ENCODE data around the gene ALPL. TPM values are rescaled to one million over a fixed set of nuclear protein-coding genes. Genes with fewer than 3 reads are reported as not detected.

ALPL gene
- polyA plus RNA-seq, 3 donors, result not detected

- Histone ChIP-seq H3K9ac (ENCODE audit: insufficient read depth, low read length, poor library complexity, severe bottlenecking) (no peak overlapping the region), H3K79me2 (ENCODE audit: insufficient read depth, low read length) (no peaks in the 10 kb centered on the region), H3K27ac (ENCODE audit: low read depth in 1 of 2, low read length in 2 of 2) (no peak overlapping the region), H4K20me1 (ENCODE audit: insufficient read depth, low read length) (no peaks in the 10 kb centered on the region), H3K4me2 (replicated peaks; ENCODE audit: extremely low read depth, low read length, poor library complexity, severe bottlenecking) (no peak overlapping the region), H3K36me3 (replicated peaks in 1 of 2; ENCODE audit: control insufficient read depth in 1 of 2, insufficient read depth in 2 of 2, low read length in 2 of 2) (no peaks in the 10 kb centered on the region), H3K4me1 (ENCODE audit: control insufficient read depth in 1 of 2, insufficient read depth in 2 of 2, low read length in 2 of 2) (no peaks in the 10 kb centered on the region), H3K9me3 (replicated peaks in 1 of 2; ENCODE audit: control insufficient read depth in 1 of 2, insufficient read depth in 1 of 2, low read length in 2 of 2) (no peaks in the 10 kb centered on the region), H2AFZ (ENCODE audit: insufficient read depth, low read depth, low read length, poor library complexity, severe bottlenecking) (no peak overlapping the region), H3K4me3 (replicated peaks in 1 of 3; ENCODE audit: low read depth in 2 of 3, low read length in 3 of 3) (no peak overlapping the region), H3K27me3 (ENCODE audit: control insufficient read depth in 2 of 2, insufficient read depth in 2 of 2, low read length in 2 of 2) (no peaks in the 10 kb centered on the region)
- peaks cover 0 to 4% (median 2%) of the 10 kb centered on the region in 7 donors for H3K9me3 Mint-ChIP-seq
- no peak overlapping the region for H3K4me3 Mint-ChIP-seq
- H3K27me3 Mint-ChIP-seq (ENCODE audit: low read depth in 3 of 3), result peaks cover 12 to 19% (median 12%) of the 10 kb centered on the region in 3 donors
- H3K27ac Mint-ChIP-seq, result peak overlapping the region in 1 of 7 donors; percentile 62
- no peaks in the 10 kb centered on the region for H3K36me3 Mint-ChIP-seq
- H3K4me1 Mint-ChIP-seq, result no peaks in the 10 kb centered on the region
- no peak for DNase-seq
- WGBS (ENCODE audit: insufficient coverage), result 91% methylated on average over 15 of the region's 15 CpGs
- intact Hi-C loops (cut with micrococcal nuclease), result no loop called here
- TF ChIP-seq, protein P1, sequence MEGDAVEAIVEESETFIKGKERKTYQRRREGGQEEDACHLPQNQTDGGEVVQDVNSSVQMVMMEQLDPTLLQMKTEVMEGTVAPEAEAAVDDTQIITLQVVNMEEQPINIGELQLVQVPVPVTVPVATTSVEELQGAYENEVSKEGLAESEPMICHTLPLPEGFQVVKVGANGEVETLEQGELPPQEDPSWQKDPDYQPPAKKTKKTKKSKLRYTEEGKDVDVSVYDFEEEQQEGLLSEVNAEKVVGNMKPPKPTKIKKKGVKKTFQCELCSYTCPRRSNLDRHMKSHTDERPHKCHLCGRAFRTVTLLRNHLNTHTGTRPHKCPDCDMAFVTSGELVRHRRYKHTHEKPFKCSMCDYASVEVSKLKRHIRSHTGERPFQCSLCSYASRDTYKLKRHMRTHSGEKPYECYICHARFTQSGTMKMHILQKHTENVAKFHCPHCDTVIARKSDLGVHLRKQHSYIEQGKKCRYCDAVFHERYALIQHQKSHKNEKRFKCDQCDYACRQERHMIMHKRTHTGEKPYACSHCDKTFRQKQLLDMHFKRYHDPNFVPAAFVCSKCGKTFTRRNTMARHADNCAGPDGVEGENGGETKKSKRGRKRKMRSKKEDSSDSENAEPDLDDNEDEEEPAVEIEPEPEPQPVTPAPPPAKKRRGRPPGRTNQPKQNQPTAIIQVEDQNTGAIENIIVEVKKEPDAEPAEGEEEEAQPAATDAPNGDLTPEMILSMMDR (IDR thresholded peaks at IDR 0.05), result no peak
Observed at GRCh38 chr1:21568006-21568746, 59.0 kb downstream of the ALPL start.

DNA sequence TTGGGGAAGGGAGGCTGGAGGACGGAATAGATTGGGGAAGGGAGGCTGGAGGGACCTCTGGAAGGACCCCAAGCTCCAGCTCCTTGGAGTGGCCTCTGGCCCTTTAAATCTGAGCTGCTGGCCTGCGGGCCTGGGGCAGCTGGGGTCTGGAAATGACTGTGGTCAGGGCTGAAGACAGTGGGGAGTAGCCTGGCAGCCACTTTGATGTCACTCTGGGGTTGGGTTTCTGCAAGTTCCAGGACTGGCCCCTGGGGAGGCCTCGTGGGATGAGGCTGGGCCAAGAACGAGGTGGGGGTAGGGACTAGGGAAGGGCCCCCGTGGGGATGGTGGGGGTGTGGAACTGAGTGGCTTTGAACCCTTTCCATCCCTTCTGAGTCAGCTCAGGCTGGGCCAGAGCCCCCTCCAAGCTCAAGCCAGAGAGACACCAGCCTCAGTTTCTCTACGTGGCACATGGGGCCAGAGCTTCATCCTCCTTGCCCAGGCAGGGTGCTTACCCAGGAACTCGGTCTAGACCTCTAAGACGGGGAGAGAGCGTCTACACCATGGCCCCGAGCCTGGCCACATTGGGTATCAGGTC is 59.7 kb downstream of the ALPL start:
- Histone ChIP-seq H3K27ac (ENCODE audit: low read depth in 1 of 2, low read length in 2 of 2) (no peak overlapping the region), H3K79me2 (ENCODE audit: insufficient read depth, low read length) (no peaks in the 10 kb centered on the region), H3K9me3 (replicated peaks in 1 of 2; ENCODE audit: control insufficient read depth in 1 of 2, insufficient read depth in 1 of 2, low read length in 2 of 2) (no peaks in the 10 kb centered on the region), H3K9ac (ENCODE audit: insufficient read depth, low read length, poor library complexity, severe bottlenecking) (no peak overlapping the region), H3K4me1 (ENCODE audit: control insufficient read depth in 1 of 2, insufficient read depth in 2 of 2, low read length in 2 of 2) (no peaks in the 10 kb centered on the region), H3K27me3 (ENCODE audit: control insufficient read depth in 2 of 2, insufficient read depth in 2 of 2, low read length in 2 of 2) (peaks cover 0 to 4% of the 10 kb centered on the region in 2 donors), H3K4me3 (replicated peaks in 1 of 3; ENCODE audit: low read depth in 2 of 3, low read length in 3 of 3) (no peak overlapping the region), H4K20me1 (ENCODE audit: insufficient read depth, low read length) (no peaks in the 10 kb centered on the region), H3K36me3 (replicated peaks in 1 of 2; ENCODE audit: control insufficient read depth in 1 of 2, insufficient read depth in 2 of 2, low read length in 2 of 2) (no peaks in the 10 kb centered on the region), H3K4me2 (replicated peaks; ENCODE audit: extremely low read depth, low read length, poor library complexity, severe bottlenecking) (no peak overlapping the region), H2AFZ (ENCODE audit: insufficient read depth, low read depth, low read length, poor library complexity, severe bottlenecking) (no peak overlapping the region)
- no peak for DNase-seq
- H3K9me3 Mint-ChIP-seq, result peaks cover 0 to 4% (median 2%) of the 10 kb centered on the region in 7 donors
- no peak overlapping the region for H3K27ac Mint-ChIP-seq
- H3K4me1 Mint-ChIP-seq, result no peaks in the 10 kb centered on the region
- H3K27me3 Mint-ChIP-seq (ENCODE audit: low read depth in 3 of 3), result peaks cover 18 to 24% (median 18%) of the 10 kb centered on the region in 3 donors
- intact Hi-C loops (cut with micrococcal nuclease), result no loop called here
- TF ChIP-seq, protein P1 (IDR thresholded peaks at IDR 0.05), result no peak
- no peaks in the 10 kb centered on the region for H3K36me3 Mint-ChIP-seq
- WGBS (ENCODE audit: insufficient coverage), result 87% methylated on average over 7 of the region's 10 CpGs
- H3K4me3 Mint-ChIP-seq, result no peak overlapping the region
